Panc1 (cell line): ENCODE data around the gene PRKCD. TPM values are rescaled to one million over a fixed set of nuclear protein-coding genes. Genes with fewer than 3 reads are reported as not detected.

Experiments used
- ATAC-seq: fragments of 200-7000 bp; cut with Tn5 transposase; 2 replicates; pipeline ENCODE4 v1.9.1; 2020; ENCODE audit warnings: mild to moderate bottlenecking, moderate library complexity
- BruUV-seq: library from RNA; stranded (reverse); fragments of 400-500 nt; replicated peaks from 2 replicates; lab custom pipeline; 2021; lab: Mats Ljungman, UMichigan
- CTCF ChIA-PET: fragments of 300-600 bp; sonication (Branson Sonifier 250); formaldehyde crosslinking; loops from one replicate; lab custom pipeline; 2022; ENCODE audit warnings: antibody characterized with exemption; lab: Charles Lee
- POLR2A ChIA-PET: fragments of 300-600 bp; sonication (Branson Sonifier 250); formaldehyde crosslinking; loops from one replicate; lab custom pipeline; 2022; ENCODE audit warnings: antibody characterized with exemption; lab: Charles Lee
- DNase-seq: peaks from one replicate; pipeline ENCODE4 v3.0.0-alpha.2; 2010; ENCODE audit warnings: low read depth, low spot score
- H3K27ac ChIP-seq: 2 replicates; pipeline ENCODE4 v1.5.1; 2011; ENCODE audit warnings: mild to moderate bottlenecking, low read length, inconsistent platforms
- H3K27me3 ChIP-seq: fragments of 200-500 bp; sonication (Bioruptor generic); 2 replicates; pipeline ENCODE4 v1.6.0; 2014; ENCODE audit warnings: low read length, inconsistent platforms; ENCODE audit not compliant: control insufficient read depth, insufficient read depth
- H3K36me3 ChIP-seq: fragments of 200-500 bp; sonication (Bioruptor generic); 2 replicates; pipeline ENCODE4 v1.5.1; 2014; ENCODE audit warnings: inconsistent platforms, mild to moderate bottlenecking, low read length, moderate library complexity; ENCODE audit not compliant: control insufficient read depth, insufficient read depth
- H3K4me1 ChIP-seq: 2 replicates; pipeline ENCODE4 v1.5.1; 2011; ENCODE audit warnings: inconsistent platforms, mild to moderate bottlenecking, low read length, moderate library complexity; ENCODE audit not compliant: control insufficient read depth, insufficient read depth
- H3K4me3 ChIP-seq, 2 experiments: 2 replicates each; pipeline ENCODE4 v1.5.1; 2011 to 2012; ENCODE audit warnings: low read depth in 2 of 2, low read length in 2 of 2, mild to moderate bottlenecking in 2 of 2, inconsistent platforms in 1 of 2, moderate library complexity in 1 of 2
- H3K9me3 ChIP-seq: fragments of 200-500 bp; sonication (Bioruptor generic); 2 replicates; pipeline ENCODE4 v1.5.1; 2014; ENCODE audit warnings: low read depth, mild to moderate bottlenecking, inconsistent platforms, low read length, moderate library complexity; ENCODE audit not compliant: control insufficient read depth, insufficient read depth
- POLR2AphosphoS5 ChIP-seq: IDR thresholded peaks from 2 replicates; pipeline ENCODE4 v1.6.1; 2012; ENCODE audit warnings: mild to moderate bottlenecking, low read depth, low read length, moderate library complexity
- TCF7L2 ChIP-seq: IDR thresholded peaks from 2 replicates; pipeline ENCODE4 v1.6.1; 2011; ENCODE audit warnings: mild to moderate bottlenecking, low read depth, low read length, inconsistent platforms
- in situ Hi-C: cut with HindIII; loops from 2 replicates; pipeline ENCODE4 v1.10.0; 2016; ENCODE audit warnings: low sequenced_read_pairs, low pct_unique_long_range_greater_than_20kb
- intact Hi-C: fragments of 100-400 bp; cut with micrococcal nuclease; formaldehyde crosslinking; loops from one replicate; pipeline ENCODE4 v1.10.0; 2022; ENCODE audit not compliant: unreplicated experiment
- total RNA-seq: library from RNA; stranded (reverse); gene quantifications from one replicate; pipeline ENCODE4 v1.2.1, GENCODE V29; 2021; ENCODE audit not compliant: unreplicated experiment
- TF ChIP-seq, protein P1 (sequence below), 2 experiments: IDR thresholded peaks; 2 replicates each; pipeline ENCODE4 v1.6.1; 2011 to 2012; ENCODE audit warnings: low read depth in 2 of 2, control low read depth in 1 of 2, low read length in 1 of 2, mild to moderate bottlenecking in 1 of 2, moderate library complexity in 1 of 2; ENCODE audit not compliant: insufficient read depth in 1 of 2
- TF ChIP-seq, protein P2 (sequence below): fragments of 450-650 bp; IDR thresholded peaks from 2 replicates; pipeline ENCODE4 v1.5.1; 2017; ENCODE audit warnings: mild to moderate bottlenecking

The PRKCD gene
- total RNA-seq, 1 experiment from 2014 or later: 14.0 TPM

DNA sequence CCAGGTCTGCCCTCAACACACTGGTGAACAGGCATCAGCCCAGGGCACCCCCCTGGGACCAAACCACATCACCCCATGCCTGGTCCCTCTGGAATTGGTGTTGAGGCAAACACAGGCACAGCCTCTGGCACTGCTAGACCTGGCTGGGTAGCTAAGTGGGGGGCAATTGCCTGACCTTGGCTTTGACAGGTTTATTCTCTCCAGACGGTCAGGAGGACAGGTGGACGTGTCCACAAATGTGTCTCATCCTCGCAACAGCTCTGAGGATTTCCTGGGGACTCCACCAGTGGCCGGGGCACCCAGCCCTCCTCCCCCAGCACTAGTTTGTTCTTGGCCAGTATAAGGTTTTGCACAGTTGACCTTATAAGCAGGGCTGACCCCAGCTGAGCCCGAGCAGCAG lies 63.5 kb downstream of the PRKCD start:
- BruUV-seq: no TSS peak
- Histone ChIP-seq H3K4me1 (no peaks in the 10 kb centered on the region), H3K36me3 (peaks cover 12% of the 10 kb centered on the region), H3K4me3 (no peak overlapping the region), H3K27me3 (no peaks in the 10 kb centered on the region), H3K9me3 (no peaks in the 10 kb centered on the region), H3K27ac (no peak overlapping the region)
- in situ Hi-C loops: no loop called here
- ChIA-PET POLR2A (no interaction called here), CTCF (no interaction called here)
- intact Hi-C loops: no loop called here
- TF ChIP-seq, protein P1, sequence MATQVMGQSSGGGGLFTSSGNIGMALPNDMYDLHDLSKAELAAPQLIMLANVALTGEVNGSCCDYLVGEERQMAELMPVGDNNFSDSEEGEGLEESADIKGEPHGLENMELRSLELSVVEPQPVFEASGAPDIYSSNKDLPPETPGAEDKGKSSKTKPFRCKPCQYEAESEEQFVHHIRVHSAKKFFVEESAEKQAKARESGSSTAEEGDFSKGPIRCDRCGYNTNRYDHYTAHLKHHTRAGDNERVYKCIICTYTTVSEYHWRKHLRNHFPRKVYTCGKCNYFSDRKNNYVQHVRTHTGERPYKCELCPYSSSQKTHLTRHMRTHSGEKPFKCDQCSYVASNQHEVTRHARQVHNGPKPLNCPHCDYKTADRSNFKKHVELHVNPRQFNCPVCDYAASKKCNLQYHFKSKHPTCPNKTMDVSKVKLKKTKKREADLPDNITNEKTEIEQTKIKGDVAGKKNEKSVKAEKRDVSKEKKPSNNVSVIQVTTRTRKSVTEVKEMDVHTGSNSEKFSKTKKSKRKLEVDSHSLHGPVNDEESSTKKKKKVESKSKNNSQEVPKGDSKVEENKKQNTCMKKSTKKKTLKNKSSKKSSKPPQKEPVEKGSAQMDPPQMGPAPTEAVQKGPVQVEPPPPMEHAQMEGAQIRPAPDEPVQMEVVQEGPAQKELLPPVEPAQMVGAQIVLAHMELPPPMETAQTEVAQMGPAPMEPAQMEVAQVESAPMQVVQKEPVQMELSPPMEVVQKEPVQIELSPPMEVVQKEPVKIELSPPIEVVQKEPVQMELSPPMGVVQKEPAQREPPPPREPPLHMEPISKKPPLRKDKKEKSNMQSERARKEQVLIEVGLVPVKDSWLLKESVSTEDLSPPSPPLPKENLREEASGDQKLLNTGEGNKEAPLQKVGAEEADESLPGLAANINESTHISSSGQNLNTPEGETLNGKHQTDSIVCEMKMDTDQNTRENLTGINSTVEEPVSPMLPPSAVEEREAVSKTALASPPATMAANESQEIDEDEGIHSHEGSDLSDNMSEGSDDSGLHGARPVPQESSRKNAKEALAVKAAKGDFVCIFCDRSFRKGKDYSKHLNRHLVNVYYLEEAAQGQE (IDR thresholded peaks at IDR 0.05; ENCODE audit: insufficient read depth in 1 of 2, low read depth in 2 of 2, low read length in 1 of 2): no peak
- ATAC-seq (no peak), DNase-seq (no peak)

DNA sequence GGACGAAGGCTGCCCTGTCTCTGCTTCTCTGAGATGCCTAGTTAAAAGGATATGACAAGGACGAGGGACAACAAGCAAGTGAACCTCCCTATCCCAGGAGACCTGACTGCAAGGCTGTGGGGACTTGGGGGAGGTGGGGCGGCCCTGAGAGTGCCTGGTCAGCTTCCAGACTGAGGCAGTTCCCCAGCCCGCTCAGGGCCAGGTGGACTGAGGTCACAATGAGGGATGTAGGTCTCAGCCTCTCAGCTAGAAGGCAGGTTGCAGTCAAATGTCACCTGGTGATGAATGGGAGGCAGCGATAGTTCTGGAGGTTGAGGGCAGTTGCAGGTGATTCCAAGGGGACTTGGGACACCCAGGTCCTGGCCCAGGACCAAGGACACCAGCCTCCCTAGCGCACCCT lies 64.2 kb downstream of the PRKCD start:
- BruUV-seq: no TSS peak
- no peak overlapping the region for H3K4me3 ChIP-seq
- ATAC-seq: no peak
- in situ Hi-C loops (no loop called here), intact Hi-C loops (no loop called here)
- TF ChIP-seq TCF7L2 (no peak), POLR2AphosphoS5 (no peak)
- TF ChIP-seq, protein P1 (IDR thresholded peaks at IDR 0.05; ENCODE audit: insufficient read depth in 1 of 2, low read depth in 2 of 2, low read length in 1 of 2): no peak
- TF ChIP-seq, protein P2, sequence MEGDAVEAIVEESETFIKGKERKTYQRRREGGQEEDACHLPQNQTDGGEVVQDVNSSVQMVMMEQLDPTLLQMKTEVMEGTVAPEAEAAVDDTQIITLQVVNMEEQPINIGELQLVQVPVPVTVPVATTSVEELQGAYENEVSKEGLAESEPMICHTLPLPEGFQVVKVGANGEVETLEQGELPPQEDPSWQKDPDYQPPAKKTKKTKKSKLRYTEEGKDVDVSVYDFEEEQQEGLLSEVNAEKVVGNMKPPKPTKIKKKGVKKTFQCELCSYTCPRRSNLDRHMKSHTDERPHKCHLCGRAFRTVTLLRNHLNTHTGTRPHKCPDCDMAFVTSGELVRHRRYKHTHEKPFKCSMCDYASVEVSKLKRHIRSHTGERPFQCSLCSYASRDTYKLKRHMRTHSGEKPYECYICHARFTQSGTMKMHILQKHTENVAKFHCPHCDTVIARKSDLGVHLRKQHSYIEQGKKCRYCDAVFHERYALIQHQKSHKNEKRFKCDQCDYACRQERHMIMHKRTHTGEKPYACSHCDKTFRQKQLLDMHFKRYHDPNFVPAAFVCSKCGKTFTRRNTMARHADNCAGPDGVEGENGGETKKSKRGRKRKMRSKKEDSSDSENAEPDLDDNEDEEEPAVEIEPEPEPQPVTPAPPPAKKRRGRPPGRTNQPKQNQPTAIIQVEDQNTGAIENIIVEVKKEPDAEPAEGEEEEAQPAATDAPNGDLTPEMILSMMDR: no peak
- no peak for DNase-seq
- no peaks in the 10 kb centered on the region for H3K9me3 ChIP-seq
- no peaks in the 10 kb centered on the region for H3K4me1 ChIP-seq
- POLR2A ChIA-PET: no interaction called here
- CTCF ChIA-PET: no interaction called here
- H3K27me3 ChIP-seq: no peaks in the 10 kb centered on the region
- peaks cover 12% of the 10 kb centered on the region for H3K36me3 ChIP-seq
- no peak overlapping the region for H3K27ac ChIP-seq
